Skin epidermis (tissue), 12 donors: ENCODE data around the gene STRADA.

Experiments
- H3K27ac ChIP-seq, 21 experiments: fragments of 200-600 bp; sonication (generic) in 11 of 21; one replicate each; pipeline ENCODE4 v1.5.0; 2020; ENCODE audit warnings: mild to moderate bottlenecking in 3 of 21, inconsistent platforms in 2 of 21, moderate library complexity in 2 of 21
- H3K4me3 ChIP-seq, 7 experiments: fragments of 200-600 bp; sonication (generic) in 2 of 7; one replicate each; pipeline ENCODE4 v1.5.0; 2020; ENCODE audit warnings: inconsistent platforms in 2 of 7, mild to moderate bottlenecking in 2 of 7, moderate library complexity in 1 of 7

STRADA gene

DNA sequence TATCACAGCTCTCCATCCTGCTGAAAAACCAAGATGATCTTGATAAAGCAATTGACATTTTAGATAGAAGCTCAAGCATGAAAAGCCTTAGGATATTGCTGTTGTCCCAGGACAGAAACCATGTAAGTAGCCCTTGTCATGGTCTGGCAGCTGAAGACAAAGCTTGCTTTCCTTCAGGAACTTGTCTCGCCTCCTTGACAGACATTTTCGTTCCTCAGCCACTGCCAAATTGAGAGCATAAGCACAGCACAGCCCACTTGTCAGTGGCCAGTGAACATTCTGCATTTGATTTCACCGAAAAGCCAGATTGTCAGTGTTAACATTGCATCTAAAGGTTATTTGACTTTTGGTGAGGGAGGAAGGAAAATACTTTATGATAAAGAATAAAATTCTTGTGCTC lies 83.8 kb downstream of the STRADA start:
- H3K4me3 ChIP-seq: no peak overlapping the region
- H3K27ac ChIP-seq: no peak overlapping the region

- Histone ChIP-seq H3K4me3 (no peak overlapping the region), H3K27ac (no peak overlapping the region)
Observed at GRCh38 chr17:63653050-63653449, 88.5 kb downstream of the STRADA start.
